Fibroblast of mammary gland (primary cell): ENCODE results near the gene CNGA2.

Source experiments
- DNase-seq: peaks from one replicate; pipeline ENCODE4 v3.0.0-alpha.2; 2010; ENCODE audit warnings: low read depth
- H3K4me3 ChIP-seq: 2 replicates; pipeline ENCODE4 v1.5.1; 2011; ENCODE audit warnings: low read depth, mild to moderate bottlenecking, low read length, moderate library complexity; ENCODE audit not compliant: control insufficient read depth
- CTCF ChIP-seq: conservative IDR thresholded peaks from 2 replicates; pipeline ENCODE4 v1.5.1; 2011; ENCODE audit warnings: low read depth, low read length, inconsistent platforms; ENCODE audit not compliant: control insufficient read depth, insufficient read depth

The CNGA2 gene

GRCh38 chrX:151710457-151710856 lies 24.1 kb upstream of the CNGA2 start:
- peak; percentile 20 for DNase-seq

GRCh38 chrX:151711154-151711553 lies 23.4 kb upstream of the CNGA2 start:
- TF ChIP-seq CTCF = no peak
- H3K4me3 ChIP-seq = no peak overlapping the region

More at GRCh38 chrX:151710457-151710856, 24.1 kb upstream of the CNGA2 start:
- H3K4me3 ChIP-seq = no peak overlapping the region
- no peak for TF ChIP-seq CTCF

GRCh38 chrX:151711787-151712186 lies 22.8 kb upstream of the CNGA2 start:
- H3K4me3 ChIP-seq = no peak overlapping the region
- TF ChIP-seq CTCF = no peak
- no peak for DNase-seq

More at GRCh38 chrX:151711154-151711553, 23.4 kb upstream of the CNGA2 start:
- DNase-seq = no peak

GRCh38 chrX:151712253-151712652 lies 22.3 kb upstream of the CNGA2 start:
- no peak overlapping the region for H3K4me3 ChIP-seq
- no peak for DNase-seq
- TF ChIP-seq CTCF = no peak

- TF ChIP-seq CTCF = peak; percentile 46
- DNase-seq = no peak
- H3K4me3 ChIP-seq = no peak overlapping the region
Observed at GRCh38 chrX:151713849-151714248, 20.7 kb upstream of the CNGA2 start.

- H3K4me3 ChIP-seq = no peak overlapping the region
- no peak for TF ChIP-seq CTCF
- no peak for DNase-seq
Observed at GRCh38 chrX:151714362-151714761, 20.2 kb upstream of the CNGA2 start.

GRCh38 chrX:151715752-151716151 lies 18.8 kb upstream of the CNGA2 start, which contains the start of gene FATE1:
FATE1 (plus strand) TSS chrX:151716035; CDS start chrX:151716120, 85 bp downstream.
- DNase-seq = no peak
- H3K4me3 ChIP-seq = no peak within 1 kb of the TSS
- no peak for TF ChIP-seq CTCF
